ENCODE measurements around the gene ADGRD2.

The ADGRD2 gene

GRCh38 chr9:124458441-124458840 is 8.2 kb downstream of the ADGRD2 start:
- no peak for DNase-seq

GRCh38 chr9:124462739-124463138 is 12.5 kb downstream of the ADGRD2 start:
- no peak for DNase-seq

GRCh38 chr9:124465736-124466135 is 15.5 kb downstream of the ADGRD2 start:
- no peak for DNase-seq

DNA sequence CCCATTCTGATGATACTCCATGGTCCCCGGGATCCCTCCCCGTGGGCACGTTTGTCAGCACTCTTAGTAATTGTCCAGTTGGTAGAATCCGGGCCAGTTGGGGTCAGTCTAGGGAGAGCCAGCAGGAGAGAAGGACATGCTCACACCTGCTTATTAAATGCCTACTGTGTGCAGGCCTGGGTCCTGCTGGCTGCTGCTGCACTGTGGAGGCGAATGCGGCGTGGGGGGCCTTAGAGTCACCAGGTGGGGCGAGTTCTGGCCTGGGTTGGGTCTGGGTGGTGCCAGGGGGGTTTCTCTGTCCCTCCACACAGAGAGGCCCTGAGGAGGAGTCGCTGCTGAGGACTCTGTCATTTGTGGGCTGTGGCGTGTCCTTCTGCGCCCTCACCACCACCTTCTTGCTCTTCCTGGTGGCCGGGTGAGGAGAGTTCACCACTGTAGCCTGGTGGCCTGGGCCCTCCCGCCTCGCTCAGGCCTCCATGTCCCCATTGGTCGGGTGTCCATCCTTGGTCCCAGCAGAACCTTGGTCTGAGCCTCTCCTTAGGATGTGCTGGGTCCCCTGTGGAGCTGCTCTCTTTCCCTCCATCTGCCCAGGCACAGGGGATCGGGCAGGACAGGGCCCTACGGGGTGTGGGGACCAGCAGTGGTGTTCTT is 17.3 kb downstream of the ADGRD2 start:
- no peak for DNase-seq

- DNase-seq = no peak
Measured at GRCh38 chr9:124468061-124468740, 17.9 kb downstream of the ADGRD2 start.

DNA sequence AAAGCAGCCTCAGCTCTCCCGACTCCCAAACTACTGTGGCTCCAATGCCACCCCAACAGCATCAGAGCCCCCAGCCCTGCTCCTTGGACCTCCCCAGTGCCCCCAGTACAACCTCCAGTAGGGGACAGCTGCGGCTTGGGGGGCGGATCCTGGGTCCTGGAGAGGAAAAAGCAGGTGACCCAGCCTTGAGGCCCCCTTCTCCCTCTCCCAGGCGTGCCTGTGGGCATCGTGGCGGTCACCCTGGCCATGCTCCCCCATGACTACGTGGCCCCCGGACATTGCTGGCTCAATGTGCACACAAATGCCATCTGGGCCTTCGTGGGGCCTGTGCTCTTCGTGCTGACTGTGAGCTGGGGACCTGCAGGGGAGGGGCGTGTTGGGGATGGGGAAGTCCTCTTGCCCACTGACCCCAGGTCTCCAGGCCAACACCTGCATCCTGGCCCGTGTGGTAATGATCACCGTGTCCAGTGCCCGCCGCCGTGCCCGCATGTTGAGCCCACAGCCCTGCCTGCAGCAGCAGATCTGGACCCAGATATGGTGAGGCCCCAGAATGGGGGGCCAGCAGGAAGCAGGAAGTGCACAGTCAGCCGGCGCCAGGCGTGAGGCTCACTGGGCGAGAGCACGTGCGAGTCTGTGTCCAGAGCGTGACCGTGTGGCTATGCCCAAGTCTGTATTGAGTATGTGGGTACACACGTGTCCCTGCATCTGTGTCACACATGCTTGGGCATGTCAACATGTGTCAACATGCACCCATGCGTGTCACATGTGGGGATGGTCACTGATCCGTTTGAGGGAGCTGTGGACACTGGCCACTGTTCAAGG is 19.0 kb downstream of the ADGRD2 start:
- no peak for DNase-seq

GRCh38 chr9:124470306-124470705 is 20.1 kb downstream of the ADGRD2 start:
- DNase-seq = no peak

DNA sequence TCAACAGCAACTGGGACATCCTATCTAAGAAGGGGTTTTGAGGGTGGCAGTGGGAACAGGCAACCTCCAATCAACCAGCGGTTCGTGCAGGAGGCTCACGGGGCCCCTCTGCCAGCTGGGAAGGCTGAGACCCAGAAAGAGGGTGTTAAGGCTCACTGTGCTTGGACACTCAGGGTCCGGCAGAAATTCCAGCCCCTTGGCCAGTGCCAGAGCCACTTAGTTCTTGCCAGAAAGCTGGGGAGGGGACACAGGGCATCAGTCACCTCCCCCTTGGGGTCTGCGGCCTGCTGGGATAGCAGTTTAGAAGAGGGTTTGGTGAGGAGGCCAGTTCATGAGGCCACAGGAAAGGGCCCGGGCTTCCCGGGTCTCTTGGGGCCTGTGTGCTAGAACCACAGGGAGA is 20.5 kb downstream of the ADGRD2 start:
- DNase-seq = no peak

DNA sequence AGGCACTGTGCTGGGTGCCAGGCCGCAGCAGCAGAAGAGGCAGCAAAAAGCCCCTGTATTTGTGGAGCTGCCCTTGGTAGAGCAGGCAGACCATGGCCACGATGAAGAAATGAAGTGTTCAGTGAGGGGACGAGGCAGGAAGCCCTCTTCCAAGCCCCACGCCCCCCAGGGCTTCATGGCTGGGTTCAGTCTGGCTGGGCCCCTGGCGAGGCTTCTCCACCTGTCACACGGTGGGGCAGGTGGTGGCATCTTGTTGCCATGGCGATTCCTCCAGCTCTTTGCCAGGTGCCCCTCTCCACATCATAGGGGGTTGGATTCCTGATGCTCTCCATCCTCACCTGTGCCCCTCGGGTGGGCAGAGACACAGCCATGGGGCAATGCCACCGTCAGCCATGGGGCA is 21.5 kb downstream of the ADGRD2 start:
- DNase-seq = no peak

DNA sequence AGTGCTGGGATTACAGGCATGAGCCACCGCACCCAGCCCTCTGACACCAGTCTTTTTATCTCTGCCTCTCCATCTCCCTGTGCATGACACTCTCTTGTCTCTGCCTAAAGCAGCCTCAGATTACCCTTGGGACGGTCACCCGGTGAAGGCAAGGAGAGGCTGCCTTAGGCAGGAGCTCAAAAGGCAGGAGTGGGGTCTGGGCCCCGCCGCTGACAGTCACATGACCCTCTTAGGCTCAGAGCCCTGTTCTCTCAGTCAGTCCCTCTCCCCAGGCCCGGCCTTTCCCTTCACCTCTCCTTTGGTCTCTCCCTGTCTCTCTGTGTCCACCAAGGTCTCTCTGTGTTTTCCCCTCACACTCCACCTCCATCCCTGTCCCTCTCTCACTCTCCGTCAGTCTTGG is 22.5 kb downstream of the ADGRD2 start:
- DNase-seq = no peak

GRCh38 chr9:124473310-124473709 is 23.1 kb downstream of the ADGRD2 start:
- DNase-seq = no peak

DNA sequence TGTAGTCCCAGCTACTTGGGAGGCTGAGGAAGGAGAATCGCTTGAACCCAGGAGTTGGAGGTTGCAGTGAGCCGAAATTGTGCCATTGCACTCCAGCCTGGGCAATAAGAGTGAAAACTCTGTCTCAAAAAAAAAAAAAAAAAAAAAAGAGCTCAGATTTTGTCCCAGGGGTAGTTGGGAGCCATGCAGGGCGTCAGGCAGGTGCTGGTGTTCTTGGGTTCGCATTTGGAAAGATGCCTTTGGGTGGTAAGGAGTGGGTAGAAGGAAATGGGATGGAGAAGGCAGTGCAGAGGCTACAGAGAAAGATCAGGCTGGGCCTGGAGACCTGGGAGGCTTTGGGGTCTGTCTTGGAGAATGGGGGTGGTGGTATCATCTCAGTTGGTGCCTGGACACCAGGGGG is 23.9 kb downstream of the ADGRD2 start:
- DNase-seq = no peak

GRCh38 chr9:124475158-124475867 is 25.1 kb downstream of the ADGRD2 start:
- DNase-seq = no peak

DNA sequence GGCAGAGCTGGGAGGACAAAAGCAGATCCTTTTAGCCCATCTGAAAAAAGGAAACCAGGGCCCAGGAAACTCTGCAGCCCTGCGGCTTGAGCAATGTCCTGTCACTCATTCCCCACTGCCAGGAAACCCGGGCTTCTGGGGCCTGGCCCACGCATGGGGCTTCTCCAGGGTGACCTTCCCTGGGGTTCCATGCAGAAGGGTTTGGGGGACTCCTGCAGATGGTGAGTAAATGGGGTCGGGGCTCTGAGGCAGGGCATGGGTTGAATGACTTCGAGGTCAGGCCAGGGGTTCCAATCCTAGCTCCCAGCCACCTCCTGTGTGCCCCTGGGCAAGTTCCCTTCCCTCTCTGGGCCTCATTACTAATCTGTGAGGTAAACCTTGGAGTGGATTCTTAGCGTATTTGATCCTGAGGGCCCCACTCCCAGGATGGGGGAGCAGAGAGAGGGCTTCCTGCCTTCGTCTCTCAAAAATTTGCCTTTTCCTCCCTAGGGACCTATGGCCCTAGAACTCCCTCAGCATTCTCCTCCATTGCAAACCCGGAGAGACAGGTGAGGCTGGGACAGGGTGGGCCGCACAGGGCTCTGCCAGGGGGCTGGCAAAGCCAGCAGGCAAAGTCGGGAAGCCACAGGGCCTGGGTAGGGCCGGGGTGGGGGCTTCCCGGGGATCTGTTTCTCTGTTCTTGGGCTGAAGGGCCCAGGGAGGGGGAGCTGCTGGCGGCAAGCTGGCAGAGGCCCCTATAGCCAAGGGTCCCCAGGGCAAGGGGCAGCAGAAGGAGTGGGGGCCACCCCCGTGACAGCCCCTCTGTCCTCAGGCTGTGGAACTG is 25.8 kb downstream of the ADGRD2 start:
- DNase-seq = no peak

DNA sequence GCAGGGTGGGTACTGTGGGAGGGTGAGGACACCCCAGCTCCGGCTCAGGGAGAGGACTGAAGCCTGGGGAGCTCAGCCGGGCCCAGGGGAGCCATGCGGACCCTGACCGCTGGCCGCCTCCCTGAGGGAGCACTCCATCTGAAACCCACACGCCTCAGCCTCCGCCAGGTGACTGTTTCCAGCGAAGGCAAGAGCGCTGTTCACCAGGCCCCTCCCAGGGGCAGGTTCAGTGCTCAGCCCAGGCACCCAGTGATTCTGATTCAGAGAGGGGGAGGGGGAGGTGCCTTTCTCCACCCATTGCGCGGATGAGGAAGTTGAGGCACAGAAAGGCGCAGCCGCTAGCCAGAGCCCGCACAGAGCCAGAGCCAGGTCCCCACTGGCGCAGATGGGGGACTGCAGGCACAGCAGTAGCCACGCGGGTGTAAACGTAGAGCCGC is 27.0 kb downstream of the ADGRD2 start:
- no peak for DNase-seq

- no peak for DNase-seq
Measured at GRCh38 chr9:124477648-124478285, 27.5 kb downstream of the ADGRD2 start.

DNA sequence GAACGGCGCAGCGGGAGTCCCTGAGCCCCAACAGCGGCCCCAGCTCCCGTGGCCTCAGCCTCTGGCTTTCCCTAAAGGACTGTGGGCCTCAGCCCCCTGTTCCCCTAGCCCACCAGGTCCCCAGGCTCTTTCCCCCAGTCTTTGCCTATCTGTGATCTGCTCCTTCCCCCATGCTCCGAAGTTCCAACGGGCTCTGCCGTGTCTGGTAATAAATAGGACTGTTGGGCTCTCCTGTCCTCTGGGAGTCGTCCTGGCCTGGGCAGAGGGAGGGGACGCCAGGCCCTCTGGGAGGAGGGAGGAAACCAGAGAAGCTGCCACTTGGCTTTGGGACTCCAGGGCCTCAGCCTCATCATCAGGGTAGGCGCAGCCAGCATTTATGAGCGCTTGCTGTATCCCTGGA is 28.1 kb downstream of the ADGRD2 start:
- DNase-seq = no peak

GRCh38 chr9:124479371-124479770 is 29.1 kb downstream of the ADGRD2 start:
- DNase-seq = no peak

DNA sequence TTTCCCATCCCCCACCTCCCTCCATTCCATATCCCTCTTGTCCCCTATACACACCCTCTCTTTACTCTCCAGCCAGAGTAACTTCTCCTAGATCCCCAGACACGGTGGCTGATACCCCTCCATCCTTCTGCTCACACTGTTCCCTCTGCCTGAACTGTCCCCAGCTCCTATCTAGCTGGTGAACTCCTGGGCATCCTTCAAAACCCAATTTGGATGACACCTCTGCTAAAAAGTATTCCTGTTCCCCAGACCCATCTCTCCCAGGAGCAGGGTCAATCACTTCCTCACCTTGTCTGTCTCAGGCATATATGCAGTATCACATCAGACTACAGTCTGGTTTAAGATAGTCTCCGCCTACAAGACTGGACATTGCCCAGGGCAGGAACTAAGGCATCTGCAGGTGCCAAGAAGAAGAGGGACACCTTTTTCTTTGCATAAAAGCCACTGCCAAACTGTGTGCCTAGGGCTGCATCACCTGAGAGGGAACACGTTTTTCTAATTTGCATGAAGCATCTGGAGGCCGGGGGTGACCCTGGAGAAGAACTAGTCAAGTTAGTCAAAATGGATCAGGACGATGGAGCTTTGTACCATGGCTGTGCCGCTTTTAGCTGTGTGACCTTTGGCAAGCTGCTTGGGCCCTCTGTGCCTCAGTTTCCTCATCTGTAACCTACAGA is 29.8 kb downstream of the ADGRD2 start:
- no peak for DNase-seq

DNA sequence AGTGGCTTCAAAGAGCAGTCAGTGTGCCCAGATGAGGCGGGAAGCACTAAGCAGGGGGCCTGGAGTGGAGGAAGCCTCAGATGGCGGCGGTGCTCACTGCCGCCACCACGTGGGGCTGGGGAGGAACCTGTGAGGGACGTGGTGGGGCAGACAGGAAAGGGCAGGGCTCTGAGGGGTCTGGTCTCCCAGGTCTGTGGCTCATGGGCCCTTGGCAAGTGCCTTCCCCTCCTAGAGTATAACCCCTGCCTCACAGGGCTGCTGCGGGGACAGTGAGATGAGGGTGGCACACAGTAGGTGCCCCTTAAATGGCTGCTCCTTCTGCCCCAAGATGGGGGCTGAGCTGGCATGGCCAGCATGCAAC is 30.4 kb downstream of the ADGRD2 start:
- no peak for DNase-seq

DNA sequence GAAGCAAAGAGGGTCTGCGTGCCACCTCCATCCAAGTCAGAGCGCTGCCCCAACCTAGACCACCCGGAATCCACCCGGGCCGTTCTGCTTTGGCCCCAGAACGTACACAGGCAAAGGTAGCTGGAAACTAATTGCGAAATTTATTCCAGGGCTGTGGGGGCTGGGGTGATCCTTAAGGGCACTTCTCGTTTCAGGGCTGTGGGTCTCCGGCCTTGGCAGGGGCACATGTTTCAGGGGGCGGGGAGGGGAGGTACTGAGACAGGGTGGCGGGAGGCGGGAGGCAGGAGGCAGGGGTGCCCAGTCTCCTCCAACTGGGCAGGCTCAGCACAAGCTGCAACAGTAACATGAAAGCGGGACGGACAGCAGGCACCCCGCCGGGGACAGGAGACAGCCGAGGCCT is 30.9 kb downstream of the ADGRD2 start:
- no peak for DNase-seq
